Fibroblast of villous mesenchyme (primary cell): ENCODE measurements around the gene TMEM271. TPM values are rescaled to one million over a fixed set of nuclear protein-coding genes. Genes with fewer than 3 reads are reported as not detected.
"Not testable (repeated sequence)": the region's sequence is repeated elsewhere in the genome, so short reads cannot be mapped to it uniquely, and the experiment has no call there.

Experiments used
- DNase-seq: peaks from one replicate; pipeline ENCODE4 v3.0.0-alpha.2; 2010; ENCODE audit warnings: low read depth
- H3K4me3 ChIP-seq: 2 replicates; pipeline ENCODE4 v1.5.1; 2011; ENCODE audit warnings: low read depth, mild to moderate bottlenecking, low read length
- total RNA-seq: library from RNA; depleted of rRNA; stranded (reverse); fragments of >200 nt; gene quantifications from 2 replicates; pipeline ENCODE4 v1.2.3, GENCODE V29; 2012
- TF ChIP-seq, protein P1 (sequence below): IDR thresholded peaks from 2 replicates; pipeline ENCODE4 v1.5.1; 2012; ENCODE audit warnings: low read depth, mild to moderate bottlenecking, low read length; ENCODE audit not compliant: insufficient read depth

The TMEM271 gene
- total RNA-seq, 1 donor = not detected

DNA sequence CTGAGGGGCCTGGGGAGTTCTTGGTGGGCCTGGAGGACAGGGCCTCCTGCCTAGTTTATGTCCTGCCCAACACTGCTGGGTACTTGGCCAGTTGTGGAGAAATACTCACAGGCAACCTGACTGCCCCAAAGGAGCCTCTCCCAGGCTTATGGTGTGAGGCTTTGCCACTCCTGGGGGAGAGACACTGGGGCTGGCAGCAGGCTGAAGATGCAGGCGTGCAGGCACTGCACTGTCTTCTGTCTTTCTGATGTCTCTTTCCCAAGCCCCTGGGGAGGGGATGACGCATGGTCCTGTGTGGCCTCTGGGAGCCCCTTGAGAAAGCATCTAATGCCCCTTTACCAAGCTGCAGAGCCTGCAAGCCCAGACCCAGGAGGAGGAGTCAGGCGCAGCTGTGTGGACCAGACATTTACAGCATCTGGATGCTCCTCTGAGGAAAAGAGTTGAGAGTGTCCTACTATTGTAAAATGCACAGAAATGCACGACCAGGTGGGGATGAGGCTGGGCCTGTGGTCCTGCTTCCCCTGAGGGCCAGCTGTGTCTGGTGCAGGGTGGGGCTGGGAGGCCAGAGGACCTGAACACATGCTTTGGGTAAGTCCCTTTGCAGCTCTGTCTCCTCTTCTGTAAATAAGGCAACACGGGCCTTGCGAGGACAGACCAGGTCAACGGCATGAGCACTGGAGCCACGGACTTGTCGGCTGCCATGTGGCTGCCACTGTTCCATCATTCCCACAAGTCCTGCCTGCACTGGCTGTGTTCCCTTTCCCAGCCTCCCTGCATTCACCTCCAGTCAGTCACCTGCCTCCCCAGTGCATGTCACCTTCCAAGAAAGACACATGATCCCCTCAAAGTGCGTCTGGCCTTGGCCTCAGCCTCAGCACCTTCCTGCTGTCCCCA is 8.4 kb downstream of the TMEM271 start:
- TF ChIP-seq, protein P1, sequence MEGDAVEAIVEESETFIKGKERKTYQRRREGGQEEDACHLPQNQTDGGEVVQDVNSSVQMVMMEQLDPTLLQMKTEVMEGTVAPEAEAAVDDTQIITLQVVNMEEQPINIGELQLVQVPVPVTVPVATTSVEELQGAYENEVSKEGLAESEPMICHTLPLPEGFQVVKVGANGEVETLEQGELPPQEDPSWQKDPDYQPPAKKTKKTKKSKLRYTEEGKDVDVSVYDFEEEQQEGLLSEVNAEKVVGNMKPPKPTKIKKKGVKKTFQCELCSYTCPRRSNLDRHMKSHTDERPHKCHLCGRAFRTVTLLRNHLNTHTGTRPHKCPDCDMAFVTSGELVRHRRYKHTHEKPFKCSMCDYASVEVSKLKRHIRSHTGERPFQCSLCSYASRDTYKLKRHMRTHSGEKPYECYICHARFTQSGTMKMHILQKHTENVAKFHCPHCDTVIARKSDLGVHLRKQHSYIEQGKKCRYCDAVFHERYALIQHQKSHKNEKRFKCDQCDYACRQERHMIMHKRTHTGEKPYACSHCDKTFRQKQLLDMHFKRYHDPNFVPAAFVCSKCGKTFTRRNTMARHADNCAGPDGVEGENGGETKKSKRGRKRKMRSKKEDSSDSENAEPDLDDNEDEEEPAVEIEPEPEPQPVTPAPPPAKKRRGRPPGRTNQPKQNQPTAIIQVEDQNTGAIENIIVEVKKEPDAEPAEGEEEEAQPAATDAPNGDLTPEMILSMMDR = no peak
- H3K4me3 ChIP-seq = no peak overlapping the region
- DNase-seq = no peak

GRCh38 chr4:566508-567295 is 9.4 kb downstream of the TMEM271 start:
- H3K4me3 ChIP-seq = no peak overlapping the region
- no peak for DNase-seq
- TF ChIP-seq, protein P1 = no peak

DNA sequence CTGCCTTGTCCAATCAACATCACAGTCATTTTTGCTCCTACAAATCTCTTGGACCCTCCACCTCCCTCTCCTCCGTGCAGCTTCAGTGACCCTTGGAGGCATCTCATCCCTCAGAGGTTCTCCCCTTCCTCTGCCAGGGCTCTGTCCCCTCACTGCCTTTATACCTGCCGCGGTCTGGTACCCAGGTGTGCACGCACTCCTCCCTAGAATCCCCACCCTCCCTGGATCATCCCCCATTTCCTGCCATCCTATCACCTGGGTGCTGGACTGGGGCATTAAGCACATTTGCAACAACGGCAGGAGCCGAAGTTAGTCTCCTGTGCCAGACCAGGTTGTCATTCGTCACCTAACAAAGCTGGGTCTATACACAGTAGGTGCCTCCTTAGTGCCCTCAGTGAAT is 10.1 kb downstream of the TMEM271 start:
- TF ChIP-seq, protein P1 = no peak
- no peak for DNase-seq
- no peak overlapping the region for H3K4me3 ChIP-seq

- H3K4me3 ChIP-seq, DNase-seq: not testable (repeated sequence)
Observed at GRCh38 chr4:565614-566013, 10.5 kb downstream of the TMEM271 start.

GRCh38 chr4:562458-562857 is 13.6 kb downstream of the TMEM271 start:
- not testable (repeated sequence) for H3K4me3 ChIP-seq, DNase-seq

GRCh38 chr4:561426-561825 is 14.7 kb downstream of the TMEM271 start:
- no peak overlapping the region for H3K4me3 ChIP-seq
- DNase-seq = no peak
- TF ChIP-seq, protein P1 = no peak

- TF ChIP-seq, protein P1 = no peak
- no peak overlapping the region for H3K4me3 ChIP-seq
- DNase-seq = no peak
Observed at GRCh38 chr4:560731-561291, 15.3 kb downstream of the TMEM271 start.
